Astrocyte (in vitro differentiated cells and primary cell): ENCODE results near the gene EEA1. TPM values are rescaled to one million over a fixed set of nuclear protein-coding genes. Genes with fewer than 3 reads are reported as not detected.

Experiments used
- DNase-seq: peaks from one replicate; pipeline ENCODE4 v3.0.0-alpha.2; 2010; ENCODE audit warnings: low read depth
- FAIRE-seq: peaks from 2 replicates; lab custom pipeline; 2011; peaks lifted over from hg19 to GRCh38; lab: Jason Lieb, UNC
- H2AFZ ChIP-seq: 2 replicates; pipeline ENCODE4 v1.6.0; 2012; ENCODE audit warnings: low read depth, low read length, inconsistent platforms
- H3K27ac ChIP-seq: 2 replicates; pipeline ENCODE4 v1.5.1; 2011; ENCODE audit warnings: low read depth, low read length, inconsistent platforms
- H3K27me3 ChIP-seq: 2 replicates; pipeline ENCODE4 v1.6.0; 2011; ENCODE audit warnings: low read length, inconsistent platforms; ENCODE audit not compliant: insufficient read depth
- H3K36me3 ChIP-seq: 2 replicates; pipeline ENCODE4 v1.5.1; 2011; ENCODE audit warnings: low read length, inconsistent platforms; ENCODE audit not compliant: insufficient read depth
- H3K4me1 ChIP-seq: 2 replicates; pipeline ENCODE4 v1.5.1; 2011; ENCODE audit warnings: low read length, inconsistent platforms; ENCODE audit not compliant: insufficient read depth
- H3K4me2 ChIP-seq: 2 replicates; pipeline ENCODE4 v1.6.0; 2012; ENCODE audit warnings: low read length, inconsistent platforms
- H3K4me3 ChIP-seq: 2 replicates; pipeline ENCODE4 v1.5.1; 2011; ENCODE audit warnings: low read depth, mild to moderate bottlenecking, low read length, inconsistent platforms; ENCODE audit not compliant: insufficient read depth
- H3K79me2 ChIP-seq: 2 replicates; pipeline ENCODE4 v1.6.0; 2012; ENCODE audit warnings: mild to moderate bottlenecking, low read length, inconsistent platforms; ENCODE audit not compliant: insufficient read depth
- H3K9ac ChIP-seq: 2 replicates; pipeline ENCODE4 v1.6.0; 2012; ENCODE audit warnings: mild to moderate bottlenecking, low read length, inconsistent platforms
- H3K9me3 ChIP-seq: 2 replicates; pipeline ENCODE4 v1.5.1; 2012; ENCODE audit warnings: low read depth, mild to moderate bottlenecking, low read length, inconsistent platforms; ENCODE audit not compliant: insufficient read depth
- H4K20me1 ChIP-seq: 2 replicates; pipeline ENCODE4 v1.6.0; 2012; ENCODE audit warnings: low read length, inconsistent platforms; ENCODE audit not compliant: insufficient read depth
- H3K27ac Mint-ChIP-seq: one replicate; pipeline ENCODE4 v1.8.0; 2021; ENCODE audit warnings: mild to moderate bottlenecking, mixed read lengths; ENCODE audit not compliant: unreplicated experiment
- H3K27me3 Mint-ChIP-seq: one replicate; pipeline ENCODE4 v1.8.0; 2021; ENCODE audit warnings: low read depth, mixed read lengths; ENCODE audit not compliant: unreplicated experiment
- H3K36me3 Mint-ChIP-seq: one replicate; pipeline ENCODE4 v1.8.0; 2021; ENCODE audit warnings: low read depth, mixed read lengths; ENCODE audit not compliant: unreplicated experiment
- H3K4me1 Mint-ChIP-seq: one replicate; pipeline ENCODE4 v1.8.0; 2021; ENCODE audit warnings: low read depth, mixed read lengths; ENCODE audit not compliant: unreplicated experiment
- H3K4me3 Mint-ChIP-seq: one replicate; pipeline ENCODE4 v1.8.0; 2021; ENCODE audit warnings: mild to moderate bottlenecking, moderate library complexity, mixed read lengths; ENCODE audit not compliant: unreplicated experiment
- H3K9me3 Mint-ChIP-seq: one replicate; pipeline ENCODE4 v1.8.0; 2021; ENCODE audit warnings: mild to moderate bottlenecking, mixed read lengths; ENCODE audit not compliant: unreplicated experiment
- EZH2 ChIP-seq: IDR thresholded peaks from 2 replicates; pipeline ENCODE4 v1.6.1; 2012; ENCODE audit warnings: mild to moderate bottlenecking, low read length, inconsistent platforms; ENCODE audit not compliant: insufficient read depth
- total RNA-seq: library from RNA; stranded (reverse); gene quantifications from 2 replicates; pipeline ENCODE4 v1.2.1, GENCODE V29; 2021
- TF ChIP-seq, protein P1 (sequence below): IDR thresholded peaks from 2 replicates; pipeline ENCODE4 v1.5.1; 2011; ENCODE audit warnings: low read depth, mild to moderate bottlenecking, inconsistent platforms, low read length, moderate library complexity; ENCODE audit not compliant: insufficient read depth

EEA1 gene
- total RNA-seq, 1 donor from 2014 or later = 36.5 TPM

DNA sequence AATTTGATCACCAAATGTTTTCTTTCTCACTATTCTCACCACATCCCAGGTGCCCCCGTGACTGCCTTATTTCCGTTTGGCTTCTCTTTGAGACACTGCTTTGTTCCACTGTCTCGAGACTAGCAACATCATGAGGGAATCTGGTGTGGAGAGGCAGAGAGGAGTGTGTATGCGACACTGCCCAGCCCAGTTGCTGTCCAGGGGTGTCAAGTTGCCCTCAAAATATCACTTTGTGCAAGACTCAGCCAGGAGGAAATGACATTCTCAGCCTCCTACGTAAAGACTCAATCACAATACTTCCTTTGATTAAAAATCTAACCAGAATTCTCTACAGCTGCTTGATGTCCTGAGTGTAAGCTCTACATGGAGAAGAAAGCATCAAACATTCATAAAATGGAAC is 48.2 kb upstream of the EEA1 start:
- no peak overlapping the region for H2AFZ ChIP-seq
- Mint-ChIP-seq H3K36me3 (no peaks in the 10 kb centered on the region), H3K9me3 (peaks cover 16% of the 10 kb centered on the region), H3K4me1 (peaks cover 5% of the 10 kb centered on the region), H3K27ac (no peak overlapping the region), H3K27me3 (no peaks in the 10 kb centered on the region), H3K4me3 (no peak overlapping the region)
- H3K4me2 ChIP-seq = no peak overlapping the region
- peaks cover 5% of the 10 kb centered on the region for H3K4me1 ChIP-seq
- DNase-seq = no peak
- H4K20me1 ChIP-seq = no peaks in the 10 kb centered on the region
- no peaks in the 10 kb centered on the region for H3K79me2 ChIP-seq
- no peaks in the 10 kb centered on the region for H3K27me3 ChIP-seq
- no peak overlapping the region for H3K27ac ChIP-seq
- no peak overlapping the region for H3K4me3 ChIP-seq
- TF ChIP-seq, protein P1, sequence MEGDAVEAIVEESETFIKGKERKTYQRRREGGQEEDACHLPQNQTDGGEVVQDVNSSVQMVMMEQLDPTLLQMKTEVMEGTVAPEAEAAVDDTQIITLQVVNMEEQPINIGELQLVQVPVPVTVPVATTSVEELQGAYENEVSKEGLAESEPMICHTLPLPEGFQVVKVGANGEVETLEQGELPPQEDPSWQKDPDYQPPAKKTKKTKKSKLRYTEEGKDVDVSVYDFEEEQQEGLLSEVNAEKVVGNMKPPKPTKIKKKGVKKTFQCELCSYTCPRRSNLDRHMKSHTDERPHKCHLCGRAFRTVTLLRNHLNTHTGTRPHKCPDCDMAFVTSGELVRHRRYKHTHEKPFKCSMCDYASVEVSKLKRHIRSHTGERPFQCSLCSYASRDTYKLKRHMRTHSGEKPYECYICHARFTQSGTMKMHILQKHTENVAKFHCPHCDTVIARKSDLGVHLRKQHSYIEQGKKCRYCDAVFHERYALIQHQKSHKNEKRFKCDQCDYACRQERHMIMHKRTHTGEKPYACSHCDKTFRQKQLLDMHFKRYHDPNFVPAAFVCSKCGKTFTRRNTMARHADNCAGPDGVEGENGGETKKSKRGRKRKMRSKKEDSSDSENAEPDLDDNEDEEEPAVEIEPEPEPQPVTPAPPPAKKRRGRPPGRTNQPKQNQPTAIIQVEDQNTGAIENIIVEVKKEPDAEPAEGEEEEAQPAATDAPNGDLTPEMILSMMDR = no peak
- TF ChIP-seq EZH2 = no peak
- H3K36me3 ChIP-seq = no peaks in the 10 kb centered on the region
- FAIRE-seq = no peak
- peaks cover 7% of the 10 kb centered on the region for H3K9me3 ChIP-seq
- no peak overlapping the region for H3K9ac ChIP-seq

DNA sequence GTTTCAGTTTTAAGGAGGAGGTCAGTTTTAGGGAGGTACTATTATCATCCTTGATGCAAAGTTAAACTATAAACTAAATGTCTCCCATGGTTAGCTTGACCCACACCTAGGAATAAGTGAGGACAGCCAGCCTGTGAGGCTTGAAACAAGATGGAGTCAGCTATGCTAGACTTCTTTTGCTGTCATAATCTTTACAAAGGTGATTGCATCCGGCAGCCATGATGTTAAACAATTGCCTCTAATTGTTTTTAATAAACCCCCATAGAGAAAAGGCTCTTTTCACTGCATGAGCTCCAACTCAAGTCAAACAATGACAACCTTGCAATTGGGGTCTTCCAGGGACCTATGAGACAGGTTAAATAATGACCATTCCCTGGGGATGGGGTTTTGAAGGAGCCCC is 45.7 kb upstream of the EEA1 start:
- no peaks in the 10 kb centered on the region for H3K36me3 Mint-ChIP-seq
- H3K4me1 Mint-ChIP-seq = peaks cover 16% of the 10 kb centered on the region
- H3K4me3 Mint-ChIP-seq = no peak overlapping the region
- FAIRE-seq (no peak), DNase-seq (no peak)
- no peak overlapping the region for H3K4me3 ChIP-seq
- H3K4me1 ChIP-seq = peaks cover 20% of the 10 kb centered on the region
- no peak overlapping the region for H2AFZ ChIP-seq
- TF ChIP-seq, protein P1 = no peak
- TF ChIP-seq EZH2 = no peak
- peaks cover 7% of the 10 kb centered on the region for H3K9me3 ChIP-seq
- no peaks in the 10 kb centered on the region for H4K20me1 ChIP-seq
- no peaks in the 10 kb centered on the region for H3K27me3 Mint-ChIP-seq
- H3K79me2 ChIP-seq = no peaks in the 10 kb centered on the region
- H3K27me3 ChIP-seq = no peaks in the 10 kb centered on the region
- no peak overlapping the region for H3K27ac Mint-ChIP-seq
- H3K4me2 ChIP-seq = no peak overlapping the region
- H3K27ac ChIP-seq = no peak overlapping the region
- no peaks in the 10 kb centered on the region for H3K36me3 ChIP-seq
- no peak overlapping the region for H3K9ac ChIP-seq
- H3K9me3 Mint-ChIP-seq = peaks cover 3% of the 10 kb centered on the region

DNA sequence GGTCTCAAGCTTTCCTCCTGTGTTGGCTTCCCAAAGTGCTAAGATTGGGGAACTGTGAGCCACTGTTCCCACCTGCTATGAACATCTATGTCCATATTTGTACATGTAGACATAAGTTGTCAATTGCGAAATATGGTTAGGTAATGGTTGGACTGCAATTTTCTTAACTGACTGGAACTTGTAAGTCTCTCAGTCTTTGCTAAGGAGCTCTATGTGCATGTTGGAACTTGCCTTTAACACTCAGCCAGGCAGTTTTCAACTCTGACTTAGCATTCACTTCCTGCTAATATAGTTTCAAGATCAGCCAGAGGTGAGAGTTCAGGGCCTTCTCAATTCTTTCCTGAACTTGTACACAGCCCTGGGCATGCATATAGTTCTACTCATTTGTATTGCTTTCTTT is 44.5 kb upstream of the EEA1 start:
- Mint-ChIP-seq H3K4me3 (no peak overlapping the region), H3K27ac (peak overlapping the region; percentile 59), H3K9me3 (peaks cover 3% of the 10 kb centered on the region), H3K4me1 (peaks cover 18% of the 10 kb centered on the region), H3K27me3 (no peaks in the 10 kb centered on the region), H3K36me3 (no peaks in the 10 kb centered on the region)
- no peak overlapping the region for H3K27ac ChIP-seq
- TF ChIP-seq, protein P1 = no peak
- H3K36me3 ChIP-seq = no peaks in the 10 kb centered on the region
- no peak overlapping the region for H3K9ac ChIP-seq
- H4K20me1 ChIP-seq = no peaks in the 10 kb centered on the region
- no peaks in the 10 kb centered on the region for H3K27me3 ChIP-seq
- DNase-seq (peak; percentile 75), FAIRE-seq (no peak)
- H3K4me3 ChIP-seq = no peak overlapping the region
- H3K4me2 ChIP-seq = no peak overlapping the region
- no peaks in the 10 kb centered on the region for H3K79me2 ChIP-seq
- no peak overlapping the region for H2AFZ ChIP-seq
- H3K9me3 ChIP-seq = peaks cover 7% of the 10 kb centered on the region
- H3K4me1 ChIP-seq = peaks cover 20% of the 10 kb centered on the region
